K562 (cell line): ENCODE measurements around the gene EMID1. TPM values are rescaled to one million over a fixed set of nuclear protein-coding genes. Genes with fewer than 3 reads are reported as not detected.

Source experiments
- ATAC-seq: fragments of 200-7000 bp; cut with Tn5 transposase; 3 replicates; pipeline ENCODE4 v1.9.1; 2020; ENCODE audit warnings: moderate library complexity
- BruUV-seq: library from RNA; stranded (reverse); fragments of 400-500 nt; replicated peaks from 2 replicates; lab custom pipeline; 2021; lab: Mats Ljungman, UMichigan
- CTCF ChIA-PET: fragments of 300-600 bp; formaldehyde crosslinking; extraction: SDS; loops from one replicate; lab custom pipeline; 2021; ENCODE audit warnings: low intra/inter-chr PET ratio; lab: Yijun Ruan, JAX
- POLR2A ChIA-PET: fragments of 300-600, 350-650 bp; sonication (Branson Sonifier 250); formaldehyde crosslinking; extraction: SDS; loops from one replicate; lab custom pipeline; 2021; ENCODE audit warnings: antibody characterized with exemption, inconsistent platforms; lab: Yijun Ruan, JAX
- DNase-seq, 4 experiments: peaks; one replicate each; pipeline versions ENCODE4 v3.0.0 to v3.0.0-alpha.2; 2011 to 2018; ENCODE audit warnings: low spot score in 3 of 4, mixed read lengths in 3 of 4; ENCODE audit errors: extremely low read depth in 1 of 4
- FAIRE-seq: peaks from 2 replicates; lab custom pipeline; 2011; peaks lifted over from hg19 to GRCh38; lab: Jason Lieb, UNC
- H2AFZ ChIP-seq: 2 replicates; pipeline ENCODE4 v1.6.0; 2011; ENCODE audit warnings: low read depth, low read length, control low read depth, inconsistent platforms
- H3K27ac ChIP-seq: fragments of 200-600 bp; 3 replicates; pipeline ENCODE4 v1.8.0; 2011; ENCODE audit warnings: low read depth, mild to moderate bottlenecking, control low read depth, inconsistent platforms, low read length, moderate library complexity, mixed read lengths; ENCODE audit errors: extremely low read depth
- H3K27me3 ChIP-seq, 2 experiments: fragments of 300-600 bp in 1 of 2; 2 replicates in 1 of 2; 3 replicates in 1 of 2; pipeline versions ENCODE4 v1.6.0 to v1.8.0; 2011; ENCODE audit warnings: inconsistent platforms in 2 of 2, low read length in 2 of 2, mild to moderate bottlenecking in 1 of 2, mixed read lengths in 1 of 2, moderate library complexity in 1 of 2; ENCODE audit not compliant: control insufficient read depth in 2 of 2, insufficient read depth in 2 of 2
- H3K36me3 ChIP-seq: fragments of 300-600 bp; 3 replicates; pipeline ENCODE4 v1.8.0; 2011; ENCODE audit warnings: mild to moderate bottlenecking, low read length, inconsistent platforms; ENCODE audit not compliant: control insufficient read depth, insufficient read depth
- H3K4me1 ChIP-seq, 2 experiments: fragments of 200-600 bp in 1 of 2; replicated peaks in 1 of 2; 2 replicates in 1 of 2; 3 replicates in 1 of 2; pipeline versions ENCODE4 v1.5.1 to v1.8.0; 2011; ENCODE audit warnings: inconsistent platforms in 2 of 2, low read length in 2 of 2, mild to moderate bottlenecking in 1 of 2, mixed read lengths in 1 of 2, moderate library complexity in 1 of 2; ENCODE audit not compliant: control insufficient read depth in 2 of 2, insufficient read depth in 2 of 2
- H3K4me2 ChIP-seq: 2 replicates; pipeline ENCODE4 v1.6.1; 2011; ENCODE audit warnings: low read length, control low read depth, inconsistent platforms, mixed read lengths; ENCODE audit not compliant: insufficient read depth
- H3K4me3 ChIP-seq: fragments of 200-600 bp; sonication (generic), shearing (Covaris generic); 2 replicates; pipeline ENCODE4 v1.5.1; 2016; ENCODE audit warnings: control low read depth, inconsistent platforms
- H3K79me2 ChIP-seq: fragments of 200-600 bp; 3 replicates; pipeline ENCODE4 v1.8.0; 2011; ENCODE audit warnings: low read length, inconsistent platforms; ENCODE audit not compliant: control insufficient read depth, insufficient read depth
- H3K9ac ChIP-seq, 2 experiments: 2 replicates each; pipeline versions ENCODE4 v1.6.0 to v1.6.1; 2011; ENCODE audit warnings: low read depth in 2 of 2, low read length in 2 of 2, control low read depth in 1 of 2, inconsistent platforms in 1 of 2, mild to moderate bottlenecking in 1 of 2, mixed read lengths in 1 of 2; ENCODE audit not compliant: insufficient read depth in 1 of 2
- H3K9me1 ChIP-seq: one replicate; pipeline ENCODE4 v1.6.0; 2011; ENCODE audit warnings: inconsistent platforms, mild to moderate bottlenecking, low read length, moderate library complexity; ENCODE audit not compliant: control insufficient read depth, insufficient read depth
- H3K9me3 ChIP-seq: replicated peaks from 2 replicates; pipeline ENCODE4 v1.5.1; 2011; ENCODE audit warnings: low read depth, low read length, inconsistent platforms; ENCODE audit not compliant: control insufficient read depth, insufficient read depth
- H4K20me1 ChIP-seq: replicated peaks from 2 replicates; pipeline ENCODE4 v1.6.1; 2011; ENCODE audit warnings: low read length, inconsistent platforms, mixed read lengths; ENCODE audit not compliant: control insufficient read depth, insufficient read depth
- BRF1 ChIP-seq: IDR thresholded peaks from 3 replicates; pipeline ENCODE4 v1.6.1; 2011; ENCODE audit warnings: borderline replicate concordance, mild to moderate bottlenecking; ENCODE audit not compliant: insufficient read length; ENCODE audit errors: extremely low read depth
- FOXA1 ChIP-seq: fragments of 450-650 bp; IDR thresholded peaks from 2 replicates; pipeline ENCODE4 v1.6.1; 2016; ENCODE audit warnings: mild to moderate bottlenecking, borderline replicate concordance
- GABPB1 ChIP-seq: sonication (generic); formaldehyde crosslinking; IDR thresholded peaks from 2 replicates; pipeline ENCODE4 v1.8.0; 2022; ENCODE audit warnings: mild to moderate bottlenecking, missing genetic modification reagents
- GATAD2A ChIP-seq: fragments of 450-650 bp; IDR thresholded peaks from 2 replicates; pipeline ENCODE4 v1.6.1; 2017
- KAT8 ChIP-seq: fragments of 450-650 bp; IDR thresholded peaks from 2 replicates; pipeline ENCODE4 v1.6.1; 2016; ENCODE audit warnings: low read depth, mild to moderate bottlenecking
- NBN ChIP-seq: fragments of 450-650 bp; IDR thresholded peaks from 2 replicates; pipeline ENCODE4 v1.6.1; 2016; ENCODE audit warnings: low read depth, mild to moderate bottlenecking
- NONO ChIP-seq, 2 experiments: fragments of 200-400 bp in 1 of 2; fragments of 450-650 bp in 1 of 2; formaldehyde crosslinking in 1 of 2; IDR thresholded peaks; 2 replicates each; pipeline ENCODE4 v1.6.1; 2017; ENCODE audit warnings: low read depth in 2 of 2, mild to moderate bottlenecking in 2 of 2, moderate library complexity in 2 of 2, low read length in 1 of 2
- RCOR1 ChIP-seq, 2 experiments: IDR thresholded peaks; 2 replicates each; pipeline ENCODE4 v1.6.1; 2012; ENCODE audit warnings: low read depth in 2 of 2, low read length in 2 of 2, borderline replicate concordance in 1 of 2, improper control_type of control experiment in 1 of 2
- SAP30 ChIP-seq: fragments of 200-600 bp; sonication (generic); IDR thresholded peaks from 2 replicates; pipeline ENCODE4 v1.6.1; 2012; ENCODE audit warnings: borderline replicate concordance, low read depth, mild to moderate bottlenecking, moderate library complexity, low read length, control low read depth, inconsistent platforms; ENCODE audit not compliant: insufficient read depth, poor library complexity, severe bottlenecking
- SMARCE1 ChIP-seq: fragments of 450-650 bp; IDR thresholded peaks from 2 replicates; pipeline ENCODE4 v1.7.1; 2016; ENCODE audit warnings: mild to moderate bottlenecking
- U2AF2 ChIP-seq: fragments of 200-400 bp; formaldehyde crosslinking; optimal IDR thresholded peaks from 2 replicates; pipeline ENCODE3; 2017; ENCODE audit warnings: low read depth, mild to moderate bottlenecking, low read length
- ZNF431 ChIP-seq: sonication (generic); formaldehyde crosslinking; IDR thresholded peaks from 2 replicates; pipeline ENCODE4 v1.8.0; 2022; ENCODE audit warnings: mild to moderate bottlenecking, missing genetic modification reagents
- WGBS: fragments of 100-300 bp; shearing (Covaris generic); methylation state at CpG from one replicate; pipeline ENCODE4 v1.1.6; 2016; ENCODE audit warnings: low coverage, mixed read lengths; ENCODE audit not compliant: insufficient coverage; ENCODE audit errors: missing lambda C conversion rate; 5-methylcytosine and 5-hydroxymethylcytosine counted together
- in situ Hi-C: fragments of 300-500 bp; cut with MboI; formaldehyde crosslinking; loops from 4 replicates; pipeline ENCODE4 v1.15.0; 2018; ENCODE audit warnings: inconsistent platforms, mixed read lengths
- intact Hi-C: fragments of 100-400 bp; cut with micrococcal nuclease; formaldehyde crosslinking; loops from 2 replicates; pipeline ENCODE4 v1.14.2; 2022
- polyA plus RNA-seq, 8 experiments: library from polyadenylated mRNA; depleted of rRNA in 4 of 8; stranded (reverse) in 5 of 8; unstranded in 3 of 8; fragments of >200 nt; fragmentation: Nextera tagmentation in 2 of 8; fragmentation: Illumina TruSeq in 1 of 8; extraction: Ambion mirVana in 2 of 8; extraction: Trizol in 1 of 8; gene quantifications; 2 replicates each; pipeline versions ENCODE4 v1.2.1 to v1.2.3, GENCODE V29; 2011 to 2014; ENCODE audit warnings: inconsistent platforms in 1 of 8, missing spikeins in 1 of 8
- total RNA-seq, 7 experiments: library from RNA; depleted of rRNA in 6 of 7; stranded (reverse); fragments of >200 nt in 6 of 7; fragmentation: Illumina TruSeq in 2 of 7; extraction: Trizol in 2 of 7; gene quantifications; 2 replicates each; pipeline versions ENCODE4 v1.2.1 to v1.2.3, GENCODE V29; 2011 to 2021; ENCODE audit warnings: low replicate concordance in 1 of 7
- TF ChIP-seq, protein P1 (sequence below): fragments of 450-650 bp; IDR thresholded peaks from 2 replicates; pipeline ENCODE4 v1.6.1; 2016; ENCODE audit warnings: mild to moderate bottlenecking
- TF ChIP-seq, protein P2 (sequence below): sonication (generic); formaldehyde crosslinking; IDR thresholded peaks from 2 replicates; pipeline ENCODE4 v1.8.1; 2023; ENCODE audit warnings: missing genetic modification reagents, mild to moderate bottlenecking, borderline replicate concordance
- TF ChIP-seq, protein P3 (sequence below): fragments of 450-650 bp; formaldehyde crosslinking; conservative IDR thresholded peaks from 2 replicates; pipeline ENCODE4 v1.4.0; 2022; ENCODE audit warnings: mild to moderate bottlenecking, missing genetic modification characterization

The EMID1 gene
- total and polyA plus RNA-seq, 9 of the 15 experiments (the other 6 are each of a cell fraction or from before 2014, with no cell fraction given): 0.15 to 7.2 (median 2.7) TPM

DNA sequence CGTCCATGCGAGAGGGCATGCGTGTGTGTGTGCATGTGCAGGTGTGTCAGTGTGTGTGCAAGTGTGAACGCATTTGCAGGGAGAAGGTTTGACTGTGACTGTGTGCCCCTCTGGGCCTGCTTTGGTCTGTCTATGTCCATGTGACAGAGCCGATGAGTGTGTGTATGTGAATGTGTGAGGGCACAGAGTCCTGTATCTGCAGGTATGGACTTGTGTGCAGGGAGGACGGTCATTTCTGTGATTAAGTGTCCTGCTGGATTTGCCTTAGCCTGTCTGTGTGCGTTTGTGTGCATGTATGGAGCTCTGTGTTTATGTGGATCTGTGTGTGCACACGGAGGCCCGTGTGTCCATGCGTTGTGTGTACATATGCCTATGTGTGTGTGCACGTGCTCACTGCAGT lies 5.4 kb downstream of the EMID1 start:
- POLR2A ChIA-PET: interaction anchor here (2.0 kb wide), 1 partner anchor 10 kb away, joined by 4 read pairs; no protein-coding TSS in a partner anchor
- no TSS peak for BruUV-seq
- in situ Hi-C loops: no loop called here
- no peak for TF ChIP-seq NBN
- no peak for TF ChIP-seq FOXA1
- no peak for TF ChIP-seq BRF1
- no peak for TF ChIP-seq GABPB1 (CRISPR knock-in tag)
- TF ChIP-seq SAP30: no peak
- TF ChIP-seq, protein P1, sequence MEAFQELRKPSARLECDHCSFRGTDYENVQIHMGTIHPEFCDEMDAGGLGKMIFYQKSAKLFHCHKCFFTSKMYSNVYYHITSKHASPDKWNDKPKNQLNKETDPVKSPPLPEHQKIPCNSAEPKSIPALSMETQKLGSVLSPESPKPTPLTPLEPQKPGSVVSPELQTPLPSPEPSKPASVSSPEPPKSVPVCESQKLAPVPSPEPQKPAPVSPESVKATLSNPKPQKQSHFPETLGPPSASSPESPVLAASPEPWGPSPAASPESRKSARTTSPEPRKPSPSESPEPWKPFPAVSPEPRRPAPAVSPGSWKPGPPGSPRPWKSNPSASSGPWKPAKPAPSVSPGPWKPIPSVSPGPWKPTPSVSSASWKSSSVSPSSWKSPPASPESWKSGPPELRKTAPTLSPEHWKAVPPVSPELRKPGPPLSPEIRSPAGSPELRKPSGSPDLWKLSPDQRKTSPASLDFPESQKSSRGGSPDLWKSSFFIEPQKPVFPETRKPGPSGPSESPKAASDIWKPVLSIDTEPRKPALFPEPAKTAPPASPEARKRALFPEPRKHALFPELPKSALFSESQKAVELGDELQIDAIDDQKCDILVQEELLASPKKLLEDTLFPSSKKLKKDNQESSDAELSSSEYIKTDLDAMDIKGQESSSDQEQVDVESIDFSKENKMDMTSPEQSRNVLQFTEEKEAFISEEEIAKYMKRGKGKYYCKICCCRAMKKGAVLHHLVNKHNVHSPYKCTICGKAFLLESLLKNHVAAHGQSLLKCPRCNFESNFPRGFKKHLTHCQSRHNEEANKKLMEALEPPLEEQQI: no peak
- TF ChIP-seq, protein P2, sequence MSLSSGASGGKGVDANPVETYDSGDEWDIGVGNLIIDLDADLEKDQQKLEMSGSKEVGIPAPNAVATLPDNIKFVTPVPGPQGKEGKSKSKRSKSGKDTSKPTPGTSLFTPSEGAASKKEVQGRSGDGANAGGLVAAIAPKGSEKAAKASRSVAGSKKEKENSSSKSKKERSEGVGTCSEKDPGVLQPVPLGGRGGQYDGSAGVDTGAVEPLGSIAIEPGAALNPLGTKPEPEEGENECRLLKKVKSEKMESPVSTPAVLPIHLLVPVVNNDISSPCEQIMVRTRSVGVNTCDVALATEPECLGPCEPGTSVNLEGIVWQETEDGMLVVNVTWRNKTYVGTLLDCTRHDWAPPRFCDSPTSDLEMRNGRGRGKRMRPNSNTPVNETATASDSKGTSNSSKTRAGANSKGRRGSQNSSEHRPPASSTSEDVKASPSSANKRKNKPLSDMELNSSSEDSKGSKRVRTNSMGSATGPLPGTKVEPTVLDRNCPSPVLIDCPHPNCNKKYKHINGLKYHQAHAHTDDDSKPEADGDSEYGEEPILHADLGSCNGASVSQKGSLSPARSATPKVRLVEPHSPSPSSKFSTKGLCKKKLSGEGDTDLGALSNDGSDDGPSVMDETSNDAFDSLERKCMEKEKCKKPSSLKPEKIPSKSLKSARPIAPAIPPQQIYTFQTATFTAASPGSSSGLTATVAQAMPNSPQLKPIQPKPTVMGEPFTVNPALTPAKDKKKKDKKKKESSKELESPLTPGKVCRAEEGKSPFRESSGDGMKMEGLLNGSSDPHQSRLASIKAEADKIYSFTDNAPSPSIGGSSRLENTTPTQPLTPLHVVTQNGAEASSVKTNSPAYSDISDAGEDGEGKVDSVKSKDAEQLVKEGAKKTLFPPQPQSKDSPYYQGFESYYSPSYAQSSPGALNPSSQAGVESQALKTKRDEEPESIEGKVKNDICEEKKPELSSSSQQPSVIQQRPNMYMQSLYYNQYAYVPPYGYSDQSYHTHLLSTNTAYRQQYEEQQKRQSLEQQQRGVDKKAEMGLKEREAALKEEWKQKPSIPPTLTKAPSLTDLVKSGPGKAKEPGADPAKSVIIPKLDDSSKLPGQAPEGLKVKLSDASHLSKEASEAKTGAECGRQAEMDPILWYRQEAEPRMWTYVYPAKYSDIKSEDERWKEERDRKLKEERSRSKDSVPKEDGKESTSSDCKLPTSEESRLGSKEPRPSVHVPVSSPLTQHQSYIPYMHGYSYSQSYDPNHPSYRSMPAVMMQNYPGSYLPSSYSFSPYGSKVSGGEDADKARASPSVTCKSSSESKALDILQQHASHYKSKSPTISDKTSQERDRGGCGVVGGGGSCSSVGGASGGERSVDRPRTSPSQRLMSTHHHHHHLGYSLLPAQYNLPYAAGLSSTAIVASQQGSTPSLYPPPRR (CRISPR knock-in tag): no peak
- no peak for TF ChIP-seq RCOR1 (IDR thresholded peaks at IDR 0.05; ENCODE audit: borderline replicate concordance in 1 of 2, low read depth in 2 of 2, low read length in 2 of 2)
- TF ChIP-seq, protein P3, sequence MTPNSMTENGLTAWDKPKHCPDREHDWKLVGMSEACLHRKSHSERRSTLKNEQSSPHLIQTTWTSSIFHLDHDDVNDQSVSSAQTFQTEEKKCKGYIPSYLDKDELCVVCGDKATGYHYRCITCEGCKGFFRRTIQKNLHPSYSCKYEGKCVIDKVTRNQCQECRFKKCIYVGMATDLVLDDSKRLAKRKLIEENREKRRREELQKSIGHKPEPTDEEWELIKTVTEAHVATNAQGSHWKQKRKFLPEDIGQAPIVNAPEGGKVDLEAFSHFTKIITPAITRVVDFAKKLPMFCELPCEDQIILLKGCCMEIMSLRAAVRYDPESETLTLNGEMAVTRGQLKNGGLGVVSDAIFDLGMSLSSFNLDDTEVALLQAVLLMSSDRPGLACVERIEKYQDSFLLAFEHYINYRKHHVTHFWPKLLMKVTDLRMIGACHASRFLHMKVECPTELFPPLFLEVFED: no peak
- TF ChIP-seq GATAD2A: no peak
- no peak for TF ChIP-seq SMARCE1
- TF ChIP-seq KAT8: no peak
- TF ChIP-seq NONO (IDR thresholded peaks at IDR 0.05; ENCODE audit: low read depth in 2 of 2, low read length in 1 of 2): no peak
- TF ChIP-seq U2AF2: no peak
- TF ChIP-seq ZNF431 (CRISPR knock-in tag): no peak

More for the DNA sequence above, 5.4 kb downstream of the EMID1 start:
- no peaks in the 10 kb centered on the region for H3K27me3 ChIP-seq
- no peak for DNase-seq
- 73% methylated on average over 10 of the region's 11 CpGs for WGBS
- H3K9ac ChIP-seq: no peak overlapping the region
- peaks cover 0 to 17% of the 10 kb centered on the region in 2 experiments; a peak in 2 of 5 replicates for H3K4me1 ChIP-seq
- CTCF ChIA-PET: no interaction called here
- H3K79me2 ChIP-seq: peaks cover 6% of the 10 kb centered on the region; the same call in 1 of the 3 replicates
- H3K27ac ChIP-seq: no peak overlapping the region
- H2AFZ ChIP-seq: no peak overlapping the region
- H3K9me1 ChIP-seq: no peaks in the 10 kb centered on the region
- no peak overlapping the region for H3K4me2 ChIP-seq
- H3K9me3 ChIP-seq: no peaks in the 10 kb centered on the region
- H3K4me3 ChIP-seq: no peak overlapping the region
- no peak for FAIRE-seq
- H4K20me1 ChIP-seq: no peaks in the 10 kb centered on the region
- ATAC-seq: no peak
- intact Hi-C loops: no loop called here
- no peaks in the 10 kb centered on the region for H3K36me3 ChIP-seq
